Superior temporal gyrus (tissue), 1 donor: ENCODE measurements around the gene KLHL17.
"Not testable (repeated sequence)": the region's sequence is repeated elsewhere in the genome, so short reads cannot be mapped to it uniquely, and the experiment has no call there.

Source experiments
- DNase-seq: peaks from one replicate; pipeline ENCODE4 v3.0.0-alpha.2; 2016; ENCODE audit errors: extremely low spot score

Gene KLHL17

DNA sequence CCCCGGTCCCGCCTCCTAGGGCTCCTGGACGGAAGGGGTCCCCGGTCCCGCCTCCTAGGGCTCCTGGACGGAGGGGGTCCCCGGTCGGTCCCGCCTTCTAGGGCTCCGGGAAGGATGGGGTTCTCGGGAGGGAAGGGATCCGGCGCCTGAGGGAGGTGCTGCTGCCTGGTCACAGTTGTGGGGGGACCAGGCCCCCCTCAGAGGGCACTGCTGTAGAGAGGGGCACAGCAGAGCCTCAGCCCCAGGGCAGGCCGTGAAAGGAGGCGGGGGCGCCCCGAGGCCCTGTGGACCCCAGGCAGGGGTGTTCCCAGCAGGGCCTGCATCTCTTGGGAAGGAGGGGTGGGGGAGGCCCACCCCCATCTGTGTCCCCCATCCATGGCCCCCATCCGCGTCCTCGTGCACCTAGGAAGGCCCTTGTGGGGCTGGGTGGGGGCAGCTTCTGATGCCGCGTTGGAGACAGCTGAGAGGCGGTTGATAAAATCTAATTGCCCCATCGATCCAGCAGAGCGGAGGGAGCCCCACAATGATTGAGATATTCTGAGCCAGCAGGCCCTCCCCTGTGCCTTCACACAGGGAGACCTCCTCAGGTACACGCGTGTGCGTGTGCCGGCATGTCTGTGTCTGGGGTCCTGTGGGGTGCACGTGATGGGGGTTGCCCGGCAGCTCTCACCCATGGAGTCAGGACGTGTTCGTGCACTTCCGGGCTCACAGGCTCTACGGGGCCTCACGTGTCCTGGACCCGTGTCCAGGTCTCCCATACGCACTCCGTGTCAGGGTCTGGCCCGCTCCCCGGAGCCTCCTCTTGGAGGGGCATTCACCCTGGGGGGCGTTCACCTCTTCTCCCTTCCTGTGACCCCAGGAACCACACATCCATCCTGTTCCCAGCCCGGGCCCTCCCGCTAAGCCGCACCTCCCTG is 23.8 kb upstream of the KLHL17 start:
- no peak for DNase-seq

GRCh38 chr1:937521-937920 is 22.9 kb upstream of the KLHL17 start:
- DNase-seq, result no peak

GRCh38 chr1:938088-938683 is 22.2 kb upstream of the KLHL17 start:
- DNase-seq, result no peak

DNA sequence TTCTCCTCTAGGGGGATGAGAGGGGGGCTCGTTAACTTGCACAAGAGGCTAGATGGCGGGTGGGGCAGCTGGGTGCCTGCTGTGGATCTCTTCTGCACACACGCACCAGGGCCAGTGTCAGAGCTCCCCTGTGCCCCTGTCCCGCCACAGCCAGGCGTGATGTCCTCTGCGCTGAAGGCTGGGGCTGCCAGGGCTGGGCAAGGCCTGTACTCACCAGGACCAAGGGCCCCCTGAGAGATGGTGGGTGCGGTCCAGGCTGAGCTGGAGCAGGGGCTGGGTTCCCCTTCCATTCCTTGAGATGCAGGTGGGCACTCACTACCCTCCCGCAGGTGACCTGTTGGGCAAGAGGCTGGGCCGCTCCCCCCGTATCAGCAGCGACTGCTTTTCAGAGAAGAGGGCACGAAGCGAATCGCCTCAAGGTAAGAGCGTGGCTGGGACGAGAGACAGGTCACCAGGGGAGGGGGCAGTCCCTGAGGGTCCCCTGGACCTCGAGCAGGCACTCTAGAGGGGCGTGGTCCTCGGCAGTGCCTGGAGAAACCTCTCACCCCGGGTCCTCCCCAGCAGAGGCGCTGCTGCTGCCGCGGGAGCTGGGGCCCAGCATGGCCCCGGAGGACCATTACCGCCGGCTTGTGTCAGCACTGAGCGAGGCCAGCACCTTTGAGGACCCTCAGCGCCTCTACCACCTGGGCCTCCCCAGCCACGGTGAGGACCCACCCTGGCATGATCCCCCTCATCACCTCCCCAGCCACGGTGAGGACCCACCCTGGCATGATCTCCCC is 21.5 kb upstream of the KLHL17 start:
- DNase-seq, result no peak

DNA sequence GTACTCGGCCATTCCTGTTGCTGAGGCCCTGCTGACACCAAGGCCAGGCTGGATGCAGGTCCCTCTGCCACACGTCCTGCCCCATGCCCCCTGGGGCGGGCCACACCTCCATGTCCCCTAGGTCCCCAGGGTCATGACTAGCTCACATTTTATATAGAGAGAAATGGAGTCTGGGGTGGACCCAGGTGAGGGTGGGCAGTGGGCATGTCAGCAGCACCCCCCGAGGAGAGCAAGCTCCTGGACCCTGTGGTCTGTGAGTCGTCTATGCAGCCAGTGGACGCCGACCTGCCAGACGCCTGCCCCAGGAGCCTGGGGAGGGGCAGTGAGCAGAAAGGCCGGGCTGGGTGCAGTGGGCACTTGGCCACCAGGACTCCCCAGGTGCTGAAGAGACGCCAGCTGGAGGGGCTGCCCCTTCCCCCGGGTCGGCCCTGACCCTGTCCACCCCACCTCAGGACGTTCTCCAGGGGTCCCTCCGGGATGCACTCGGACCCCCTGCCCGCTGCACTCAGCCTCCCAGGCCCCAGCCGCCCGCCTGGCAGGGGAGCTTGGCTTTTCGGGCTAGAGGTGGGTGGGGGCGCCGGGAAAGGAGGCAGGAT is 20.8 kb upstream of the KLHL17 start:
- DNase-seq, result no peak

GRCh38 chr1:940107-941014 is 20.0 kb upstream of the KLHL17 start:
- no peak for DNase-seq

DNA sequence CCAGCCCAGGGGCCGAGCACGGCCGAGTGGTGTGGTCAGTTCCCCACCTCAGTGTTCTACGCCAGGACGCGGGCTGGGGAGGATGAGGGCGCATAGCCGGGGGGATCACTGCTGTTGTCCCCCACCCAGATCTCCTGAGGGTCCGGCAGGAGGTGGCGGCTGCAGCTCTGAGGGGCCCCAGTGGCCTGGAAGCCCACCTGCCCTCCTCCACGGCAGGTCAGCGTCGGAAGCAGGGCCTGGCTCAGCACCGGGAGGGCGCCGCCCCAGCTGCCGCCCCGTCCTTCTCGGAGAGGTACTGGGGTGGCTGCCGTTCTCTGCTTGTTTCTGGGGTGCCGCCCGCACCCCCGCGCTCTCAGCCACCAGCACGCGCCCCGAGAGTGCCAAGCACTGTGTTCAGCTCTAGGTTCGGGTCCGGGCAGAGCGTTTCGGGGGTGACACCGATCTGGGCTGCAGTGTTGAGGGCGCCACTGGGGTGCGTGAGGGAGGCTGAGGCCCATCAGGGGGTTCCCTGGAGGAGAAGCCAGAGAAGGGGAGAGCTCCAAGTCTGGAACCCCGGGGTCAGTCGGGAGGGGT is 19.3 kb upstream of the KLHL17 start:
- no peak for DNase-seq

GRCh38 chr1:941588-942383 is 18.6 kb upstream of the KLHL17 start:
- DNase-seq, result no peak

DNA sequence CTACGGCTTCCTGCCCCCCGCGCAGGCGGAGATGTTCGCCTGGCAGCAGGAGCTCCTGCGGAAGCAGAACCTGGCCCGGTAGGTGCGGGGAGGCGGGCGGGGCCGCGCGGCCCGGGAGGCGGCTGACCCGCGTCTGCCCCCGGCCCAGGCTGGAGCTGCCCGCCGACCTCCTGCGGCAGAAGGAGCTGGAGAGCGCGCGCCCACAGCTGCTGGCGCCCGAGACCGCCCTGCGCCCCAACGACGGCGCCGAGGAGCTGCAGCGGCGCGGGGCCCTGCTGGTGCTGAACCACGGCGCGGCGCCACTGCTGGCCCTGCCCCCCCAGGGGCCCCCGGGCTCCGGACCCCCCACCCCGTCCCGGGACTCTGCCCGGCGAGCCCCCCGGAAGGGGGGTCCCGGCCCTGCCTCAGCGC is 18.0 kb upstream of the KLHL17 start:
- no peak for DNase-seq

GRCh38 chr1:942864-943533 is 17.4 kb upstream of the KLHL17 start:
- no peak for DNase-seq

- DNase-seq, result no peak
Observed at GRCh38 chr1:943545-944340, 16.6 kb upstream of the KLHL17 start.

GRCh38 chr1:944341-945325 is 15.8 kb upstream of the KLHL17 start:
- no peak for DNase-seq

DNA sequence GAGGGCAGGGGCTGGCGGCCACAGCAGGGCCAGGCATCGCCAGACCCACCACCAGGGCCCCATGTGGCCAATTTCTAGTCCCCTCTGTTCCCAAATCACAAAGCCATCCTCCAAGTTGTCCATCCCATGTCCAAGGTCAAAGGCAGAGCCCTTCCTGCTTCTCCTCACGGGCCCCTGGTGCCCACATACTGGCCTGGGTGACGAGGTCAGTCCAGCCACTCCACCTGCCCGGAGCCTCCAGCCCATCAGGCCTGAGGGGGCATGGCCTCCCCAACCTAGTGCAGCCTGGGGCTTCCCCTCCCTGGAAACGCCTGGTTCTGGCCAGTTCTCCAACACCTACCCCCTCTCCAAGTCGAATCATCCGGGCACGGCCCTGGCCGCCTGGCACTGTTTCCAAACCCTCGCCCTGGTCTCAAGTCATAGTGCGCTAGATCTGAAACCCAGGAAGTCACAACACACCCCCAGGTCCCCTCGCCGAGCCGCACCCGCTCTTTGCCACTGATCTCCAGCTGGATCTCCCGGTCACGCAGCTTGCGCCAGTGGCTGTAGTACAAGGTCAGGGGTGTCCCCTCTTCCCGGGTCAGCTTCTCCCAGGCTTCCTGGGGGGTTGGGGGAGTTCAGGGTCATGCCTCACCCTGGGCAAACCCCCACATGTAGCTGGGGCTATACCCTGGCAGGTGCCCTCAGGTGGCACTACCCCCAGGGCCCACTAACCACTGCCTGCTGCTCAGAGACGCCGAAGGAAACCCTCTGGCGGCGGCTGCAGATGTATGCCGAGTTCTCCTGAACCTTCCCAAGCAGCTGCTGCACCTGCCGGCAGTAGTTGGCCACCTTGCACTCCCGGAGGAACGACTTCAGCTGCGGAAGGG is 14.5 kb upstream of the KLHL17 start:
- no peak for DNase-seq

- not testable (repeated sequence) for DNase-seq
Observed at GRCh38 chr1:946811-947210, 13.6 kb upstream of the KLHL17 start.

DNA sequence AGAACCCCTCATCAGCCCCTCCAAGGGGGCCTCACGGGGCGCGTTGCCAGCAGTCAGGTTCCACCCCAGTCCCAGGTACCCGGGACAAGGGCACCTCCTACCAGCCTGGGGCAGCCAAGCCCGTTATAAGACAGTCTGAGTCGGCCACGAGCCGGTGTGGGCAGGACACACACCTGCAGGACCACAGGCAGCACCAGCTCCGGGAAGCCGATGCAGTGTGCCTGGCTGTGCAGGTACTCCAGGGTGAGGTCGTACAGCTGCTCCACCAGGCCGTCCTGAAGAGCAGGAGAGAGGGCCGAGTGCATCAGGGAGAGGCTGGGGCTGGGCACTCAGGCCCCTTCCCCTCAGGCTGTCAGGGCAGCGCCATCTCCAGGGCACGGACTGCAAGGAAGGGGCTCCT is 12.4 kb upstream of the KLHL17 start:
- no peak for DNase-seq

DNA sequence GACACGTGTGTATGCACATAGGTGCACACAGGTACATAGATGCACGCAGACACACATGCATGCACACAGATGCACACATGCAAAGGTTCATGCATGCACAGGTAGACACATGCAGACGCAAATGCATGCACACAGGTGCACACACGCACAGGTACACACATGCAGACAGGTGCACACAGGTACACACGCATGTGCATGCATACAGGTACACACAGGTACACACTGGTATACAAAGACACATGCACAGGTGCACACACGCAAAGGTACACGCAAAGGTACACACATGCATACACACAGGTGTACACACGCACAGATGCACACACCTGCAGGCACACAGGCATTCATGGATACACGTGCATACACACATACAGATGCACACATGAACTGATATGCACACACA is 10.1 kb upstream of the KLHL17 start:
- DNase-seq, result no peak
